BJ (cell line): Measurements from ENCODE around the gene RNF141. TPM values are rescaled to one million over a fixed set of nuclear protein-coding genes. Genes with fewer than 3 reads are reported as not detected.

Source experiments
- CTCF ChIA-PET: fragments of 350-600 bp; formaldehyde crosslinking; extraction: SDS; loops from one replicate; lab custom pipeline; 2021; ENCODE audit warnings: antibody characterized with exemption, inconsistent platforms; lab: Yijun Ruan, JAX
- POLR2A ChIA-PET: fragments of 300-600 bp; sonication (Branson Sonifier 250); formaldehyde crosslinking; extraction: SDS; loops from one replicate; lab custom pipeline; 2021; ENCODE audit warnings: antibody characterized with exemption; lab: Charles Lee
- DNase-seq: peaks from one replicate; pipeline ENCODE4 v3.0.0-alpha.2; 2011; ENCODE audit warnings: low read depth
- H3K27me3 ChIP-seq: 2 replicates; pipeline ENCODE4 v1.6.0; 2011; ENCODE audit warnings: low read length; ENCODE audit not compliant: control insufficient read depth, insufficient read depth
- H3K36me3 ChIP-seq: 2 replicates; pipeline ENCODE4 v1.5.1; 2011; ENCODE audit warnings: low read length; ENCODE audit not compliant: control insufficient read depth, insufficient read depth
- H3K4me3 ChIP-seq: 2 replicates; pipeline ENCODE4 v1.5.1; 2011; ENCODE audit warnings: low read depth, mild to moderate bottlenecking, control low read depth, low read length
- CTCF ChIP-seq: IDR thresholded peaks from 2 replicates; pipeline ENCODE4 v1.5.1; 2011; ENCODE audit warnings: low read depth, mild to moderate bottlenecking, control low read depth, inconsistent platforms, low read length, moderate library complexity; ENCODE audit not compliant: insufficient read depth
- polyA plus RNA-seq: library from polyadenylated mRNA; depleted of rRNA; stranded (reverse); fragments of >200 nt; gene quantifications from 2 replicates; pipeline ENCODE4 v1.2.3, GENCODE V29; 2011

RNF141 gene
- polyA plus RNA-seq, 1 experiment, result 12.1 TPM

- peaks cover 39% of the 10 kb centered on the region for H3K36me3 ChIP-seq
Measured at GRCh38 chr11:10500757-10501684, 40.0 kb downstream of the RNF141 start.

GRCh38 chr11:10499874-10500601, 40.9 kb downstream of the RNF141 start:
- ChIA-PET POLR2A (no interaction called here), CTCF (no interaction called here)
- no peak for DNase-seq
- Histone ChIP-seq H3K27me3 (no peaks in the 10 kb centered on the region), H3K36me3 (peaks cover 45% of the 10 kb centered on the region), H3K4me3 (no peak overlapping the region)
- no peak for TF ChIP-seq CTCF

More at GRCh38 chr11:10500757-10501684, 40.0 kb downstream of the RNF141 start:
- H3K27me3 ChIP-seq, result no peaks in the 10 kb centered on the region
- no peak overlapping the region for H3K4me3 ChIP-seq
- TF ChIP-seq CTCF, result no peak
- POLR2A ChIA-PET, result no interaction called here
- CTCF ChIA-PET, result interaction anchor here (1.0 kb wide), 1 partner anchor 13 kb away, joined by 4 read pairs; no protein-coding TSS in a partner anchor
- no peak for DNase-seq

GRCh38 chr11:10499452-10499851, 41.5 kb downstream of the RNF141 start:
- CTCF ChIA-PET, result no interaction called here
- no peak for TF ChIP-seq CTCF
- POLR2A ChIA-PET, result no interaction called here
- H3K27me3 ChIP-seq, result no peaks in the 10 kb centered on the region
- H3K36me3 ChIP-seq, result peaks cover 47% of the 10 kb centered on the region
- no peak overlapping the region for H3K4me3 ChIP-seq
- DNase-seq, result no peak

- POLR2A ChIA-PET, result no interaction called here
- Histone ChIP-seq H3K36me3 (peaks cover 47% of the 10 kb centered on the region), H3K4me3 (no peak overlapping the region), H3K27me3 (no peaks in the 10 kb centered on the region)
- CTCF ChIA-PET, result no interaction called here
- DNase-seq, result no peak
- no peak for TF ChIP-seq CTCF
Measured at GRCh38 chr11:10498426-10499250, 42.3 kb downstream of the RNF141 start.

DNA sequence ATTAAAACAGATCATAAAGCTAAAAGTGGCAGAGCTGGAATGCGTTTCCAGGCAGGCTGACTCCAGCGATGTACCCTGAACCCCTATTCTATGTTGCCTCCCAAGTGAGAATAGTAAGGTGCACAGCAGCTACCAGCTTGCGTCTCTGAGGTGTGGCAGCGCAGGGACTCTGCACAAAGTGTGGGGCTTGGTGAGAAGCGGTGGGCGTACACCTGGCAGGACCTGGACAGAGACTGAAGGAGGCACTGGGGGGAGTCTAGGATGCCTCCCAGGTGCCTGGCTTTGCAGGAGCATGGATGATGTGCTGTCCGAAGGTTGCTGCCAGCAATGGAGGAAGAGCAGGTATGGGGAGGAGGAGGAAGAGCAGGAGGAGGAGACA, 43.0 kb downstream of the RNF141 start:
- Histone ChIP-seq H3K4me3 (no peak overlapping the region), H3K36me3 (peaks cover 53% of the 10 kb centered on the region), H3K27me3 (no peaks in the 10 kb centered on the region)
- DNase-seq, result no peak
- no peak for TF ChIP-seq CTCF
- ChIA-PET POLR2A (no interaction called here), CTCF (no interaction called here)
